KOPT-K1 (cell line): ENCODE data around the gene ACSL6.

Experiments used
- H3K27ac ChIP-seq: fragments of 200-600 bp; sonication (generic); 2 replicates; pipeline ENCODE4 v1.5.1; 2016; ENCODE audit warnings: antibody characterized with exemption, mild to moderate bottlenecking, low read depth, low read length; ENCODE audit not compliant: poor library complexity, severe bottlenecking
- H3K36me3 ChIP-seq: fragments of 200-600 bp; sonication (generic); 2 replicates; pipeline ENCODE4 v1.5.1; 2017; ENCODE audit warnings: antibody characterized with exemption, mild to moderate bottlenecking, low read length, moderate library complexity; ENCODE audit not compliant: insufficient read depth
- H3K9me3 ChIP-seq: fragments of 200-600 bp; sonication (generic); 2 replicates; pipeline ENCODE4 v1.5.1; 2017; ENCODE audit warnings: antibody characterized with exemption, low read length, mild to moderate bottlenecking; ENCODE audit not compliant: insufficient read depth, poor library complexity, severe bottlenecking

The ACSL6 gene

DNA sequence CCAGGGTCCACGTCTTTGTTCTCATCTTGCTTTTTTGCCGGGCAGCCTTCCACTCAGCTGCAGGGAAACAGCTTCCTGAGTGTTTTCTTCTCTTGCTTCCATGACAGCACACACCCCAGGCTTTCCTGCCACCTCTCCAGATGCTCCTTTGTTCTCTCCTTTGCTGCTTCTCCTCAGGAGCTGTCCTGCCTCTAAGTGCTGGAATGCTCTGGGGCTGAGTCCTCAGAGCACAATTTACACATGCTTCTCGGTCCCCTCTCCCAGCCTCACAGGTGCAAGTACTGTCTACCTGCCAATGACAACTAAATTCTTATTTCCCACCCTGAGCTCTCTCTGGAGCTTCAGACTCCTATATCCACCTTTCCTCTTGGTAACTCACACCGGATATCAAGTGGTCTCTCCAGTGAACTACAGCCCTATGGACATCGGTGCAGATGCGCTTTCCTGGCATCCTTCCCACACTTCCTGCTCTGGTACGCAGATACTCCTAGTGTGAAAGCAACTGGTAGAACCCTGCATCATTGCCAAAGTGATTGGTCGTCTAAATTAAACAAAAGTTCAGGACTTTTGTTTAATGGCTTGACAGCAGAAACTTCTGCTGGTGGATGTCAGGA lies 13.4 kb upstream of the ACSL6 start:
- Histone ChIP-seq H3K9me3 (no peaks in the 10 kb centered on the region), H3K27ac (no peak overlapping the region), H3K36me3 (no peaks in the 10 kb centered on the region)

DNA sequence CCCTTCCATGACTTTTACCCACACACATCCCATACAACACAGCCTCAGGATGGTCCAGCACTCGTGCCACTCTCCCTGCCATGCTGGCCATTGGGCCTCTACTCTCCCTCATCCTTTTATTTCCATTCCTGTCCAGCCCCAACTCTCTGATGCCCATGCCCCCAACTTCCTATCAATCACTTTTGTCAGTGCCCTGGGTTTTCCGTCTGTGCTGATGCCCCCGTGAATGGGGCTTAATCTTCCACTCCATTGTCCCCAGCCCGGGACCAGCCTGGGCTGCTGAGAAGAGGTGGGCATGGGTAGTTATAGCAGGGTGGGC lies 12.6 kb upstream of the ACSL6 start:
- H3K27ac ChIP-seq, result no peak overlapping the region
- no peaks in the 10 kb centered on the region for H3K36me3 ChIP-seq
- H3K9me3 ChIP-seq, result no peaks in the 10 kb centered on the region

GRCh38 chr5:132023258-132024116 lies 12.0 kb upstream of the ACSL6 start:
- no peaks in the 10 kb centered on the region for H3K9me3 ChIP-seq
- no peaks in the 10 kb centered on the region for H3K36me3 ChIP-seq
- H3K27ac ChIP-seq, result no peak overlapping the region

DNA sequence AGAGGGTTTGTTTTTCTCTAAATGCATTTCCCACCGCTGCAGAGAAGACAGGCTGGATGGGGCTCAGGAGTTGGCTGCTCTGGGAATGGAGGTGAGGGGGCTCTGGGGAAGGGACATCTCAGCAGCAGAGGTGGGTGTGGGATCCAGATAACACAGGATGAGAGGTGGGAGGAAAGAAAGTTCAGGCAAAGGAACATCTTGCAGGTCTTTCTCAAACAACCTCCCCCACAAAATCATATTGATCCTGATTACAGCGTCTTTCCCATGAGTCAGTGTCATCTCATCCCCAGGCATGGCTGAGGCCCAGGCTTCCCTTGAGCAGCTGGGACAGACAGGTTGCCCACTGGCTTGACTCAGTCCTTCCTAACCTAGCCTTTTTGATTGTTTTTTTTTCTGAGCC lies 11.3 kb upstream of the ACSL6 start:
- H3K9me3 ChIP-seq, result no peaks in the 10 kb centered on the region
- no peak overlapping the region for H3K27ac ChIP-seq
- no peaks in the 10 kb centered on the region for H3K36me3 ChIP-seq

DNA sequence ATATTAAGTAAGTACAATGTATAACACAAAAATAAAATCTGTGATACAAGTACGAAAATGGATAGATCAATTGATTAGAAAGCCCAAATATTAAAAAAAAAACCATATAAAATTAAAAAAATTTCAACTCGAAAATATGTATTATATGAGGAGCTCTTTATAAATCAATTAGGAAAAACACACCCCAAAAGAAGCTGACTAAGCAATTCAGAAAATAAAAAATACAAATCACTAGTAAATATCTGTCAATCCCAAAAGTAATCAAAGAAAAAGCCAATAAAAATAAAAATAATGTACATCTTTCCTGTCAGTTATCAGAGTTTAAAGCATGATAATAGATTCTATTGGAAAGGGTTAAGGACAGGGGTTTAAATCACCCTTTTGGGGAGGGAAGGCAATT lies 10.2 kb upstream of the ACSL6 start:
- no peaks in the 10 kb centered on the region for H3K36me3 ChIP-seq
- H3K27ac ChIP-seq, result no peak overlapping the region
- H3K9me3 ChIP-seq, result no peaks in the 10 kb centered on the region

DNA sequence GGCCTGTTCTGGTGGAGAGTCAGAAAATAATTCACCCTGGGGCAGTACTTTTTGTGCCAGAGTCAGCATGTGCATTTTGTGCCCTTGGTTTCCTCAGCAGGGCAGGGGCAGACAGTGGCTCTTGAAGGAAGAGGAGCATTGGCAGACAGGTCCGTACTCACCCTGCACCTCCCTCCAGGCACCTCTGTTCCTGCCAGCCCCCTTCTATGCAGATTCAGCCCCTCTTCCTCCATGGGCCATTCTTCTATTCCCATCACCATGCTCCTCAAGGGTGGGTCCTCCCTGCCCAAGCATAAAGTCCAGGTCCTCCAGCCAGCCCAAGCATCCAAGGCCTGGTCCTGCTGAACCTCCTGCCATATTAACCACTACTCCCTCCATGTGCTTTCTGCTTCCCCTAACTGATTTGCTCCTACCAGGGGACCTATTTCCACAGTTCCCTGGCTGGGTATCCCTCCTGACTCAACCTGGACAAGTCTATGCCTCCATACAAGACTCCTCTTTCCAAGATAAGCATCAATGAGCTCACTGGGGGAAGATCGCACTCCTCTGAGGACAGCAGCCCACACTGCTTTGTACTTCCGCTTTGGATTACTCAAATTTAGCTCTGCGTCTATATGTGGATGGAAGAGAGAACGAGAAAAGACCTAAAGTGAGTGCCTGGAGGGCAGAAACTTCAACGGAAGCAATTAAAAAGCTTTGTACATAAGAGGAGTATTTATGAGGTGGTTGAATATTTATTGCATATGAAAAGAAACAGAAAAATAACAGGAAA lies 9.3 kb upstream of the ACSL6 start:
- H3K27ac ChIP-seq, result peak overlapping the region; percentile 45
- no peaks in the 10 kb centered on the region for H3K9me3 ChIP-seq
- no peaks in the 10 kb centered on the region for H3K36me3 ChIP-seq

DNA sequence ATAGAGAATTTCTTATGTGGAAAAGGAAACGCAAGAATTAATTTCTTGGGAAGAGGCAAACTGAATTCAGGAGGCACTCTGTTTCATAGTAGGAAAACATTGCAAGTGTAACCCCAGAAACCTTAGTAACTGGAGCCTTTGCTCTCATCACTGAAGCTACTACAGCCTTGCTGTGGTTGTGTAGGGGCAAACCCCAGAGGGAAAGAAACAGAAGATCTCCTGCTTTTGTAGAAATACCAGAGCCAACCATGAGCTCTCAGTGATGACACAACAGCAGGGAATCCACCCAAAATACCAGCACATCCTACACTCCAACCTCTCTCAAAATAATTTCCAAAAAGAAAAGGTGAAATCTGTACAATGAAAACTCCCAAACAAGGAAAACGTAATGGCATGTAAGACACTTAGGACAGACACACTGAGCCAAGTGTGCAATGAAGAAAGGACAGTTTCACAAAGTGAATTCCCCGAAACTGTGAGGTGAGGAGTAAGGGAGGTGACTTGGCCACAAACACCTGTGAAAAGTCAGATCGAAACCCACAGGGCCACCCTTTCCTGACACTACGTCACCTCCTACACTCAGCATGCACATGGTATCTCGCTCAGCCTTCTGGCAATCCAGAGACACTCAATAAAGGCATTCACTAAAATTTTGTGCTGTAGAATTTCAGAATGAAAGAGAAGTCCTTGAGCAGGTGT lies 8.5 kb upstream of the ACSL6 start:
- H3K36me3 ChIP-seq, result no peaks in the 10 kb centered on the region
- no peaks in the 10 kb centered on the region for H3K9me3 ChIP-seq
- H3K27ac ChIP-seq, result peak overlapping the region; percentile 45

DNA sequence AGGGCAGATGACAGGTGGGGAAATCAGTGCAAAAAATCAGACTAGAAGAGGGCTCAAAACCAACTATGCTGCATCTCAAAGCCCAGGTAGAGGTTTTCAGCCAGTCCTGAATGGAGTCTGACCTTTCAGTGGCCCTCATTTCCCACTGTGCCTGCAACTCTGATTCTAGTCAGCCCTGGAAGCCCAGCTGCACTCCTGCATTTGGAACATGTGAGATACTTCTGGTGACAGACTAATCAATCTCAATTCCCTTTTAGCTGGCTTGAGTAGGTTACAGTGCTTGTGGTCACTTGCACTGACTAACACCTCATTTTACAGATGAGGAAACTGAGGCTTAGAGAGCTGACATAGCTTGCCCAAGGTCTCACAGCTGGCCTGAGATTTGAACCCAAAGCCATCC lies 7.9 kb upstream of the ACSL6 start:
- Histone ChIP-seq H3K36me3 (no peaks in the 10 kb centered on the region), H3K9me3 (no peaks in the 10 kb centered on the region), H3K27ac (no peak overlapping the region)

DNA sequence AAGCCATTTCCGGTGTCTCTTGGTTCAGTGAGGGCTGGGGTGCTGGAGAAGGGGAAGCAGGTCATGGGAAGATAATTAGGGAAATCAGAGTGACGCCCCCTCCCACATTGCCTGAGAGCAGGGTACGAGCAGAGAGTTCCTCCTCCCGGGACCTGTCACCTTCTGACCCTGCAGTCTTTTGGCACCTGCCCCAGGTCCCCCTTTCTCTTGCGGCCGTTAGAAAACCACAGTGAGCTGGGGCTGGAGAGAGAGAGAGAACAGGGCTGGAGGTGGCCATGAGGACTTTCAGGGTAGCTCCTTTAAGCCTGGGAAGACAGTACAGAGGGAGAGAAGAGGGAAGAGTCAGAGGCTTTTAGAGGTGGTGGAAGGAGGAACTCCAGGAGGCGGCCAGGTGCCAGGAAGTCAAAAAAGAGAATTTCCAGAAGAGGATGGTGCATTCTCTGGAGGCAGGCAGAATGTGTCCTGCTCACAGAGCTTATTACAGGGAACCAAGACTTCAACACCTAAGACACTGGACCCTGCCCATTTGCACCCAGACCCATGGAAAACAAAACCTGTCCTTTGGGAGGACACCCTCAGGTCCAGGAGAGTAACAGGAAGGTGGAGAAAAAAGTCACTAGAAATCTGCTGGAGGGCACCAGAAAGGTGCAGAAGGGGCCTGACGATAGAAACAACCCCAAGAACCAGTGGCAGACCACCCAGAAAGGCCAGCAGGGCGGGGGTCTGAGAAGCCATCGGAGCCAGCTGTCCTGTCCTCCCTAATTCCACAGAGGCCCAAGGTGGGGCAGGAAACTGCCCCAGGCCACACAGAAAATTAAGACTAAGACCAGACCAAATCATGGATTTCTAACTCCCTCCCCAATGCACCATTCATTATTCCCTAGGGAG lies 6.5 kb upstream of the ACSL6 start:
- H3K27ac ChIP-seq, result no peak overlapping the region
- H3K36me3 ChIP-seq, result no peaks in the 10 kb centered on the region
- no peaks in the 10 kb centered on the region for H3K9me3 ChIP-seq

- Histone ChIP-seq H3K36me3 (no peaks in the 10 kb centered on the region), H3K27ac (no peak overlapping the region), H3K9me3 (no peaks in the 10 kb centered on the region)
Measured at GRCh38 chr5:132017316-132017715, 5.9 kb upstream of the ACSL6 start.

- H3K9me3 ChIP-seq, result no peaks in the 10 kb centered on the region
- no peaks in the 10 kb centered on the region for H3K36me3 ChIP-seq
- no peak overlapping the region for H3K27ac ChIP-seq
Measured at GRCh38 chr5:132016721-132017250, 5.3 kb upstream of the ACSL6 start.

DNA sequence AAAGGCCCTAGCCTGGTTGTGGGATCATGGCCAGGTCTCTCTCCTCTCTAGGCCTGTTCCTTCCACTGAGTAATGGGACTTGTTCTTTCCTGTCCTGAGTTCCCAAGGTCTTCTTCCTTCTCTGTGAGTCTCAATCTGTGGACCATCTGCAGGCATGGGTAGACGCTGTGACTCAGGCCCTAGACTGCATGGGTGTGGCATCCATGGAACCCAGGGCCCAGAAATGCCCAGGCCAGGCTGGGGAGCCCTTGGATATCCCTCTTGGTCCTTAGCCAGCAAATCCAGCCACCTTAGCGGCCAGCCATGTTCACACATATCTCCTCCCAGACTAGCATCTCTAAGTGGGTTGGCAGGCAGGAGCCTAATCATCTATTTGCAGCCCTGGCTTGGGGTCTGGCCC lies 2.3 kb upstream of the ACSL6 start:
- Histone ChIP-seq H3K36me3 (no peaks in the 10 kb centered on the region), H3K9me3 (no peaks in the 10 kb centered on the region), H3K27ac (no peak overlapping the region)

GRCh38 chr5:132013006-132013689 lies 1.7 kb upstream of the ACSL6 start:
- Histone ChIP-seq H3K27ac (no peak overlapping the region), H3K36me3 (no peaks in the 10 kb centered on the region), H3K9me3 (no peaks in the 10 kb centered on the region)
